Neural cell (in vitro differentiated cells): ENCODE measurements around the gene GIMD1. TPM values are rescaled to one million over a fixed set of nuclear protein-coding genes. Genes with fewer than 3 reads are reported as not detected.

Source experiments
- H2AFZ ChIP-seq: fragments of 200-600, 300-800 bp; sonication (generic), shearing (Covaris generic); 2 replicates; pipeline ENCODE4 v1.6.0; 2014; ENCODE audit warnings: low read depth, mild to moderate bottlenecking, antibody characterized with exemption, low read length, moderate library complexity
- H3F3A ChIP-seq: fragments of 200-600 bp; shearing (Covaris generic); 2 replicates; pipeline ENCODE4 v1.6.1; 2016; ENCODE audit warnings: mild to moderate bottlenecking, moderate library complexity, mixed read lengths, antibody characterized with exemption, low read length; ENCODE audit not compliant: insufficient read depth, poor library complexity, severe bottlenecking
- H3K27ac ChIP-seq: fragments of 200-600, 300-800 bp; sonication (generic), shearing (Covaris generic); 2 replicates; pipeline ENCODE4 v1.5.1; 2014; ENCODE audit warnings: mild to moderate bottlenecking, low read length, moderate library complexity
- H3K27me3 ChIP-seq: fragments of 300-800, 200-600 bp; sonication (generic), shearing (Covaris generic); 2 replicates; pipeline ENCODE4 v1.6.0; 2014; ENCODE audit warnings: mild to moderate bottlenecking, low read depth, low read length, moderate library complexity; ENCODE audit not compliant: insufficient read depth
- H3K36me3 ChIP-seq: fragments of 300-800, 200-600 bp; sonication (generic), shearing (Covaris generic); 2 replicates; pipeline ENCODE4 v1.5.1; 2014; ENCODE audit warnings: mild to moderate bottlenecking, antibody characterized with exemption, low read length, moderate library complexity; ENCODE audit not compliant: insufficient read depth
- H3K4me2 ChIP-seq: fragments of 300-800, 200-600 bp; sonication (generic), shearing (Covaris generic); 2 replicates; pipeline ENCODE4 v1.6.0; 2014; ENCODE audit warnings: mild to moderate bottlenecking, low read length
- H3K4me3 ChIP-seq: fragments of 300-800, 200-600 bp; sonication (generic), shearing (Covaris generic); 2 replicates; pipeline ENCODE4 v1.5.1; 2014; ENCODE audit warnings: mild to moderate bottlenecking, low read length, moderate library complexity
- H3K79me2 ChIP-seq: fragments of 200-600 bp; shearing (Covaris generic); replicated peaks from 2 replicates; pipeline ENCODE4 v1.6.0; 2014; ENCODE audit warnings: mild to moderate bottlenecking, low read length, moderate library complexity; ENCODE audit not compliant: insufficient read depth
- H3K9ac ChIP-seq: fragments of 300-800, 200-600 bp; sonication (generic), shearing (Covaris generic); 2 replicates; pipeline ENCODE4 v1.6.1; 2016; ENCODE audit warnings: mild to moderate bottlenecking, low read length, mixed read lengths
- H3K9me2 ChIP-seq: fragments of 200-600 bp; shearing (Covaris generic); 2 replicates; pipeline ENCODE4 v1.6.1; 2016; ENCODE audit warnings: mild to moderate bottlenecking, low read length, mixed read lengths; ENCODE audit not compliant: insufficient read depth
- H3K9me3 ChIP-seq: fragments of 200-600, 300-800 bp; sonication (generic), shearing (Covaris generic); 2 replicates; pipeline ENCODE4 v1.6.1; 2016; ENCODE audit warnings: mild to moderate bottlenecking, mixed run types, low read length, moderate library complexity, mixed read lengths
- H4K20me1 ChIP-seq: fragments of 200-600 bp; shearing (Covaris generic); 2 replicates; pipeline ENCODE4 v1.6.1; 2016; ENCODE audit warnings: mild to moderate bottlenecking, mixed run types; ENCODE audit not compliant: insufficient read depth
- CTCF ChIP-seq: fragments of 450-650 bp; IDR thresholded peaks from 2 replicates; pipeline ENCODE4 v1.5.1; 2014; ENCODE audit warnings: antibody characterized with exemption, mild to moderate bottlenecking, moderate library complexity; ENCODE audit not compliant: poor library complexity, severe bottlenecking
- EP300 ChIP-seq: fragments of 450-650 bp; conservative IDR thresholded peaks from 2 replicates; pipeline ENCODE4 v1.6.1; 2014; ENCODE audit warnings: antibody characterized with exemption, mild to moderate bottlenecking, moderate library complexity; ENCODE audit not compliant: poor library complexity, severe bottlenecking
- EZH2 ChIP-seq: fragments of 200-600, 300-800 bp; shearing (Covaris generic), sonication (generic); IDR thresholded peaks from 2 replicates; pipeline ENCODE4 v1.6.1; 2014; ENCODE audit warnings: antibody characterized with exemption, low read length, borderline replicate concordance, mild to moderate bottlenecking; ENCODE audit not compliant: insufficient read depth, poor library complexity, severe bottlenecking
- MXI1 ChIP-seq: fragments of 450-650 bp; conservative IDR thresholded peaks from 2 replicates; pipeline ENCODE4 v1.6.1; 2014; ENCODE audit warnings: antibody characterized with exemption, mild to moderate bottlenecking; ENCODE audit not compliant: poor library complexity, severe bottlenecking
- POLR2AphosphoS5 ChIP-seq: IDR thresholded peaks from 2 replicates; pipeline ENCODE4 v1.6.1; 2012
- RAD21 ChIP-seq: fragments of 450-650 bp; conservative IDR thresholded peaks from 2 replicates; pipeline ENCODE4 v1.6.1; 2014; ENCODE audit warnings: antibody characterized with exemption, mild to moderate bottlenecking, moderate library complexity
- SMC3 ChIP-seq: fragments of 450-650 bp; conservative IDR thresholded peaks from 2 replicates; pipeline ENCODE4 v1.6.1; 2014; ENCODE audit warnings: antibody characterized with exemption, mild to moderate bottlenecking, moderate library complexity; ENCODE audit not compliant: poor library complexity
- TAF1 ChIP-seq: IDR thresholded peaks from 2 replicates; pipeline ENCODE4 v1.6.1; 2012; ENCODE audit warnings: low read depth
- polyA plus RNA-seq: library from polyadenylated mRNA; depleted of rRNA; stranded (reverse); fragments of >200 nt; gene quantifications from 2 replicates; pipeline ENCODE4 v1.2.3, GENCODE V29; 2014
- TF ChIP-seq, protein P1 (sequence below): IDR thresholded peaks from 2 replicates; pipeline ENCODE4 v1.6.1; 2012; ENCODE audit warnings: borderline replicate concordance

The GIMD1 gene
- polyA plus RNA-seq, 1 donor from 2014 or later = not detected

DNA sequence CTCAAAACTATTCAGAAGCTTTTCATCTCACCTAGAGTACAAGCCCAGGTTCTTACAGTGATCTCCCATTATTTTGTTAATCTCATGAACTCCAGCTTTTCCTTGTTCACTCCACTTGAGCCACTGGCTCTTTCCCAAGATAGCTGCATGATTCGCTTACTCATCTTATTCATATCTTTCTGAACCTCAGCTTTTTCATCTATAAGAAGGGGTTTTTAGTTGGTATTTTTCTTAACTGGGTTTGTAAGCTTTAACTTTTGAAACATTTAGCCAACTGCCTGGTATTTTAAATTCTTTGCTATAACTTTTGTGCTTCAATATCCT, 24.0 kb downstream of the GIMD1 start:
- H3K9ac ChIP-seq = no peak overlapping the region
- no peaks in the 10 kb centered on the region for H3F3A ChIP-seq
- no peak overlapping the region for H2AFZ ChIP-seq
- no peaks in the 10 kb centered on the region for H4K20me1 ChIP-seq
- H3K27me3 ChIP-seq = no peaks in the 10 kb centered on the region
- no peak overlapping the region for H3K27ac ChIP-seq
- no peaks in the 10 kb centered on the region for H3K36me3 ChIP-seq
- TF ChIP-seq POLR2AphosphoS5 (no peak), EP300 (no peak), RAD21 (no peak), MXI1 (no peak), CTCF (no peak), EZH2 (no peak), TAF1 (no peak), SMC3 (no peak)
- TF ChIP-seq, protein P1, sequence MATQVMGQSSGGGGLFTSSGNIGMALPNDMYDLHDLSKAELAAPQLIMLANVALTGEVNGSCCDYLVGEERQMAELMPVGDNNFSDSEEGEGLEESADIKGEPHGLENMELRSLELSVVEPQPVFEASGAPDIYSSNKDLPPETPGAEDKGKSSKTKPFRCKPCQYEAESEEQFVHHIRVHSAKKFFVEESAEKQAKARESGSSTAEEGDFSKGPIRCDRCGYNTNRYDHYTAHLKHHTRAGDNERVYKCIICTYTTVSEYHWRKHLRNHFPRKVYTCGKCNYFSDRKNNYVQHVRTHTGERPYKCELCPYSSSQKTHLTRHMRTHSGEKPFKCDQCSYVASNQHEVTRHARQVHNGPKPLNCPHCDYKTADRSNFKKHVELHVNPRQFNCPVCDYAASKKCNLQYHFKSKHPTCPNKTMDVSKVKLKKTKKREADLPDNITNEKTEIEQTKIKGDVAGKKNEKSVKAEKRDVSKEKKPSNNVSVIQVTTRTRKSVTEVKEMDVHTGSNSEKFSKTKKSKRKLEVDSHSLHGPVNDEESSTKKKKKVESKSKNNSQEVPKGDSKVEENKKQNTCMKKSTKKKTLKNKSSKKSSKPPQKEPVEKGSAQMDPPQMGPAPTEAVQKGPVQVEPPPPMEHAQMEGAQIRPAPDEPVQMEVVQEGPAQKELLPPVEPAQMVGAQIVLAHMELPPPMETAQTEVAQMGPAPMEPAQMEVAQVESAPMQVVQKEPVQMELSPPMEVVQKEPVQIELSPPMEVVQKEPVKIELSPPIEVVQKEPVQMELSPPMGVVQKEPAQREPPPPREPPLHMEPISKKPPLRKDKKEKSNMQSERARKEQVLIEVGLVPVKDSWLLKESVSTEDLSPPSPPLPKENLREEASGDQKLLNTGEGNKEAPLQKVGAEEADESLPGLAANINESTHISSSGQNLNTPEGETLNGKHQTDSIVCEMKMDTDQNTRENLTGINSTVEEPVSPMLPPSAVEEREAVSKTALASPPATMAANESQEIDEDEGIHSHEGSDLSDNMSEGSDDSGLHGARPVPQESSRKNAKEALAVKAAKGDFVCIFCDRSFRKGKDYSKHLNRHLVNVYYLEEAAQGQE = no peak
- H3K9me3 ChIP-seq = no peaks in the 10 kb centered on the region
- no peaks in the 10 kb centered on the region for H3K9me2 ChIP-seq
- no peak overlapping the region for H3K4me2 ChIP-seq
- H3K4me3 ChIP-seq = no peak overlapping the region
- H3K79me2 ChIP-seq = no peaks in the 10 kb centered on the region

- H3F3A ChIP-seq = no peaks in the 10 kb centered on the region
- TF ChIP-seq POLR2AphosphoS5 = no peak
- TF ChIP-seq, protein P1 = no peak
- no peak for TF ChIP-seq TAF1
- no peak for TF ChIP-seq EZH2
- TF ChIP-seq CTCF = no peak
- TF ChIP-seq EP300 = no peak
- TF ChIP-seq MXI1 = no peak
- no peak for TF ChIP-seq SMC3
- TF ChIP-seq RAD21 = no peak
- H3K27ac ChIP-seq = no peak overlapping the region
- no peak overlapping the region for H2AFZ ChIP-seq
- no peak overlapping the region for H3K4me3 ChIP-seq
- no peaks in the 10 kb centered on the region for H4K20me1 ChIP-seq
- H3K27me3 ChIP-seq = no peaks in the 10 kb centered on the region
- no peak overlapping the region for H3K9ac ChIP-seq
- no peak overlapping the region for H3K4me2 ChIP-seq
- no peaks in the 10 kb centered on the region for H3K9me2 ChIP-seq
- H3K9me3 ChIP-seq = no peaks in the 10 kb centered on the region
- H3K79me2 ChIP-seq = no peaks in the 10 kb centered on the region
- H3K36me3 ChIP-seq = no peaks in the 10 kb centered on the region
Measured at GRCh38 chr4:106343865-106344646, 24.5 kb downstream of the GIMD1 start.
